Activated CD4-positive, alpha-beta T cell treated with anti-CD3 and anti-CD28 coated beads for 1 hour (primary cell): Measurements from ENCODE around the gene IFI27.

ENCODE experiments used
- DNase-seq: peaks from one replicate; pipeline ENCODE4 v3.0.0-alpha.2; 2020

Gene IFI27

DNA sequence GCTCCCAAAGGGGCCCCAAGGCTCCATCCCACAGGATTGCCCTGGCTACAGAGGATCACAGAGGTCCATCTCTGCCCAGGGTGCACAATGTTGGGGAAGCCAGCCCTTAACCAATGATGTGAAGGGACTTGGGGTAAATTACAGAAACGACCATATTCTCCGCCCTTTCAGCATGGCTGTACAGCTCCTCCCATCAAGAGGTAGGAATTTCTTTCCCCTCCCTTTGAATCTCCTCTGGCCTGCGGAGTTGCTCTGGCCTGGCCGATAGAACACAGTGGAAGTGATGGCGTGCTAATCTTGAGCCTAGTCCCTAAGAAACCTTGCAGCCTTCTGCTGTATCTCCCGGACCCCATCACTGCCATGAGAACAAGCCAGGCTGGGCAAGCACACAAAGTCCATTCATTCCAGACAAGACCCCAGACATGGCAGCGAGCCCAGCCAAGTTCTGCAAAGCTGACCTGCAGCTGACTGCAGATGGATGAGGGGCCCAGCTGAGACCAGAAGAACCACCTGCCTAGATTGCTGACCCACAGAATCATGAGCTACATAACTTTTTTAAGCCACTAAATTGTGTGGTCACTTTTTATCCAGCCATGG, 6.9 kb upstream of the IFI27 start:
- DNase-seq = no peak

- no peak for DNase-seq
These were observed 5.8 kb upstream of the IFI27 start for GRCh38 chr14:94104731-94105130.

GRCh38 chr14:94109915-94110250, 653 bp upstream of the IFI27 start:
- no peak for DNase-seq

- no peak for DNase-seq
These were observed 950 bp downstream of the IFI27 start for GRCh38 chr14:94111276-94112095.

DNA sequence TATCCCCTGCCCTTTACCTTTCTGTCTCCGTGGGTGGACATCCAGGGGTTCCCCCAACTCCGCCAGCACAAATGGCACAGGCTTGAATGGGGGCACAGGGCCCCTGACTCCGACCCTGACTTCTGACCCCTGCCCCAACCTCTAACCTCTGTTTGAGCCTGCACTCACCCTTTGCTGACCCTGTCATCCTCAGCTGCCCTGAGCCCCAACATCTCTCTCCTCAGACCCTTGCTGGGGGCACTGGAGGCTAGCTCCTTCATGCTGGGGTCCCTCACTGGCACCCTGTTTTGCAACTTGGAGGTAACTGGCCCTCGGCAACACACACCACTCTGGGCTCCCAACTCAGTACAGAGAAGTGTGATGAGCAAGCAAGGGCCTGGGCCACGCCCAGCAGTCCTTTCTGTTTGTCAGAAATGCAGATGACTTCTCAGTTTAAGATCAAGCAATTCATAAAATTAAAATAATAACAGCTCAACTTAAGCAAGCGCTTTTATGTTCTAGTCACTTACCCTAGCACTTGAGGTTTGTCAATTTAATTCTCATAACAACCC, 2.1 kb downstream of the IFI27 start:
- DNase-seq = no peak

DNA sequence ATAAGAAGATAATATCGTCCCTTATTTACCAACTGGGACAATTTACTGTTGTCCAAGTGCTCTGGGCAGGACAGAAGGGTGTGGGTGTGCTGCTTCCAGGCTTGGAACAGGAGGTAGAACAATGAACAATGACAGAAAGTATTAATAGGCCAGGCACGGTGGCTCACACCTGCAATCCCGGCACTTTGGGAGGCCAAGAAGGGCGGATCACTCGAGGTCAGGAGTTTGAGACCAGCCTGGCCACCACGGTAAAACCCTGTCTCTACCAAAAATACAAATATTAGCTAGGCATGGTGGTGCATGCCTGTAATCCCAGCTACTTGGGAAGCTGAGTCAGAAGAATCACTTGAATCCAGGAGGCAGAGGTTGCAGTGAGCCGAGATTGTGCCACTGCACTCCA, 2.5 kb downstream of the IFI27 start:
- no peak for DNase-seq

GRCh38 chr14:94113490-94113889, 3.0 kb downstream of the IFI27 start:
- DNase-seq = no peak

- DNase-seq = no peak
These were observed 3.5 kb downstream of the IFI27 start for GRCh38 chr14:94113908-94114588.

GRCh38 chr14:94114589-94115057, 4.1 kb downstream of the IFI27 start:
- DNase-seq = no peak

- DNase-seq = no peak
These were observed 4.6 kb downstream of the IFI27 start for GRCh38 chr14:94115058-94115591.

DNA sequence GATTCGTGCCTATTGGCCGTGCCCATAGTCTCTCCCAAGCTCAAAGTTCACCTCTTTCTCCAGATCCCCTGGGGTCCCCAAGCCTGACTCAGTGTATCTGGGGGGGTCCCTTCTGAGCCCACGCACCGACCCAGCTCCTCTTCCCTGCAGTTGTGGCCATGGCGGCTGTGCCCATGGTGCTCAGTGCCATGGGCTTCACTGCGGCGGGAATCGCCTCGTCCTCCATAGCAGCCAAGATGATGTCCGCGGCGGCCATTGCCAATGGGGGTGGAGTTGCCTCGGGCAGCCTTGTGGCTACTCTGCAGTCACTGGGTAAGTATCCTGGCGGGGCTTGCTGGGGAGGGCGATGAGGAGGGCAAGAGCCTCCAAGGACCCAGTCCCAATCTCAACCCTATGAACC, 5.1 kb downstream of the IFI27 start:
- no peak for DNase-seq

DNA sequence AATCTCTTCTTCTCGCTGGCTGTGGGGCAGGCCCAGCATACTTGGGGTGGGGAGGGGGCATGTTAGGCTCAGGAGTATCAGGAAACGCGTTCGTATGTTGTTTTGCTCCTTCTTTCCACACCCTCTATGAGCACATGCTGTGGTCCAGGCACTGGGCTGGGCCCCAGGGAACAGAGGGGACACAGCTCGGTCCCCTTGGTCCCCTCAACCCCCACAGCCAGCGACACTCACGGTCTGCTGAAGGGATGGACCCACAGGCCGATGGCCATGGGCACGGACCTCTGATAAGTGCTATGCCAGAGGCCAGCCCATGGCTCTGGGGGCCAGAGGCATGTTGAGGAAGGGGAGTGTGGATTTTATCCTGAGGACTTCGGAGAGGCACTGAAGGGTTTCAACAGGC, 6.2 kb downstream of the IFI27 start:
- DNase-seq = no peak

DNA sequence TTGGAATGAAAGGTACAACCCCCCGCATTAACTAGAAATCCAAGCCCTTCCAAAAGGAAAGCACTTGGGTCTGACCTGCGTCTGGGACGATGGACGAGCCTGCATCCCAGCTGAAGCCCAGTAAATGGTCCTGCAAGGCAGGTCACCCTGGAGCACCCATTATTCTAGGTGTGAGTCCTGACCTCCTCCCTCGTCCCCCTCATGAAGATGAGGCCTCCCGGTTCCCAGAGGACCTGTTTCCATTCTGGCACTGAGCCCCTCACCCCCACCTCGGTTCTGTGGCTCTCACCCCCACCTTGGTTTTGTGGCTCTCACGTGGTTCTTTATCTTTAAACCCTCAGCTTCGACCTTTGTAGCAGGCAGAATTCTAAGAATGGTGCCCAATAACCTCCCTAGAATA, 7.3 kb downstream of the IFI27 start:
- no peak for DNase-seq

DNA sequence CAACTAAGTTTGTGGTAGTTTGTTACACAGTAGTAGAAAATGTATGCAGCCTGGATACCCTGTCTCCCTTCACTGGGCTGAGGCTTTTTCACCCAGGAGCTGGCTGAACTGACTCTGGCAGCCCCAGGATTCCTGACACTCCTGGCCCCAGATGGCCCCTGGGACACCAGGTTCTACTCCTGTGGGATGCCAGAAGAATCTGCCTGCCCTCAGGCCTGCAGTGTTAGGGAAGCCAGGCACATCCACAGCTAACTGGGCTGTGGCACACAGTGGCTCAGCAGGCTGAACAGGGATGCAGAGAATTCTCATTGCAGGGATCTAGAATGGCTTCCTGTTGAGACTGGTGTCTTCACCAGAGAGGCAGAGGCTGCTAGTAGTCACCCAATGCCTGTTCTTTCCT, 8.5 kb downstream of the IFI27 start:
- no peak for DNase-seq

DNA sequence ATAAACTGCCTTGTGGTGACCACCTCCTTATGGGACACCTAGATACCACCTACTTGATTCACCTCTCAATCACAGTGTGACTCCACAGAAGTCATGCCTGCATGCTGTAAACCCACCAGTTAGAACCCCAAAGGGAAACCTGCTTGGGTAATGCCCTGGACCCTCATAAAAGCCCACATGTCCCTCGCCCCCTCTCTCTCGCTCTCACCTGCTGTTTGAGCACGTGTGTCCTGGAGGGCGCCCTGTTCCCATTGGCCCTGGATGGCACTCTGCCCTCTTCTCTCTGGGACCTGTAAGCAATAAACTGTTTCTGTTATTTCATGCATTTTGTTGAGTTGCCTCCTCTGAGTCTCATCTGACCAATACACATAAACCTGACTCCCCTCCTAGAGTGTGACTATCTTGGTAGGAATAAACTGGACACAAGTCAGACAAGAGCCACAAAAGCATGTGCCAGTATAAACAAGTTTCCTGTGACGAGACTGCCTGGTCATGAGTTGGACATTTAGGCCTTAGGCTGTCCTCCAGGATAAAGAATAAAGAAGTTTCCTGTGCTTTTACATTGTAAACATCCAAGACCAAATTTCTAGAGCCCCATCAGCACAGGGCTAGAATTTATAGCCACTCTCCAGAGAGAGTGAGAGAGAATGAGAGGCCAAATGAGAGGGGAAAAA, 10.3 kb downstream of the IFI27 start:
- DNase-seq = no peak

- no peak for DNase-seq
These were observed 10.9 kb downstream of the IFI27 start for GRCh38 chr14:94121485-94121884.

DNA sequence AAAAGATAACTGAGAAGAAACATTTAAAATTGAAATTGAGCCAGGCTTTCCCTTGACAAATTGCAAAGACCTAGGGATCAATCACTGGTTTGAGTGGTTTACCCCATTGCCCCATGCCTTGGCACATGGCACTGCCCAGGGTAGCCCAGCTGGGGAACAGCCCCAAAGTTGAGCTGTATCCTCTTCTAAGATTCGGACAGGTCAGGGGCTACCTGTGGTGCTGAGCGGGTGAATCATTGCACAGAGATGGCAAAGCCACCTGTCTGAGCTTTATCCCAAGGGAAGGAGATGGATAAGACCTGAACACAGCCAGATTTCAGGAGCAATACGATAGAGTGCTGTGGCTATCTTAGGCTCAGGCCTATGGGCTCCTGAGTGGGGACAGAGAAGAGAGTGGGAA, 11.9 kb downstream of the IFI27 start:
- DNase-seq = no peak

DNA sequence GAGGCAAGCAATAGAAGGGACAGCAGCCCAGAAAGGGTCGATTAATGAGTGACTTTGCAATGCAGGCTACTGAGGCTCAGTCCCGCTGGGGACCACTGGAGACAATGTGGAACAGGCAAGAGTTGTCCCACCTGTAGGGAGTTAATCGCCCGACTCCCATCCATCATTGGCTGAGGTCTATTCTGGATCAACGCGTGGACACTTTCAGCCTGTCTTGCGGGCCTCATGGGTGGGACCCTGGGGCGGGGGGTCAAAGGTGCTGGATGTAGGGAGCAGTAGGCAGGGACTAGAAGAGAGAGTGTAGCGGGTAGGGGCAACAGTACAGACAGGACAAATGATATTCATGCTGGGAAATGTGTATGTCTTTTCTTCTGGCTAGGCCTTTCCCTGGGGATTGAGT, 12.8 kb downstream of the IFI27 start:
- DNase-seq = no peak

DNA sequence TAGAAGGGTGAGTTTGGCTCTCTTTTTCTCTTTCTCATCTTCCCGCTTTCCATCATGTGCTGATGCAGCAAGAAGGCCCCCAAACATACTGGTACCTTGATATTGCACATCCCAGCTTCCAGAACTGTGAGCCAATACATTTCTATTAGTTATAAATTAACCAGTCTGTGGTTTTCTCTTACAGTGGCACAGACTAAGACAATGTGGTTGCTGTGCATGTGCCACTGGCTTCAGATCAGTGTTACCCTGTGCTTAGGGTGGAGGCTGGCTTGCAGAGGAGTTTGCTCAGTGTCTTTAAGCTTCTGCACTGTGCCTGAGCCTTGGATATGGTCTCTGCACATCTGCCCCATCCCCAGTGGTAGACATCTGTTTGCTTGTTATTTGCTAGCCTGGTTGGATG, 13.3 kb downstream of the IFI27 start:
- DNase-seq = no peak

GRCh38 chr14:94124582-94125377, 14.2 kb downstream of the IFI27 start:
- no peak for DNase-seq

DNA sequence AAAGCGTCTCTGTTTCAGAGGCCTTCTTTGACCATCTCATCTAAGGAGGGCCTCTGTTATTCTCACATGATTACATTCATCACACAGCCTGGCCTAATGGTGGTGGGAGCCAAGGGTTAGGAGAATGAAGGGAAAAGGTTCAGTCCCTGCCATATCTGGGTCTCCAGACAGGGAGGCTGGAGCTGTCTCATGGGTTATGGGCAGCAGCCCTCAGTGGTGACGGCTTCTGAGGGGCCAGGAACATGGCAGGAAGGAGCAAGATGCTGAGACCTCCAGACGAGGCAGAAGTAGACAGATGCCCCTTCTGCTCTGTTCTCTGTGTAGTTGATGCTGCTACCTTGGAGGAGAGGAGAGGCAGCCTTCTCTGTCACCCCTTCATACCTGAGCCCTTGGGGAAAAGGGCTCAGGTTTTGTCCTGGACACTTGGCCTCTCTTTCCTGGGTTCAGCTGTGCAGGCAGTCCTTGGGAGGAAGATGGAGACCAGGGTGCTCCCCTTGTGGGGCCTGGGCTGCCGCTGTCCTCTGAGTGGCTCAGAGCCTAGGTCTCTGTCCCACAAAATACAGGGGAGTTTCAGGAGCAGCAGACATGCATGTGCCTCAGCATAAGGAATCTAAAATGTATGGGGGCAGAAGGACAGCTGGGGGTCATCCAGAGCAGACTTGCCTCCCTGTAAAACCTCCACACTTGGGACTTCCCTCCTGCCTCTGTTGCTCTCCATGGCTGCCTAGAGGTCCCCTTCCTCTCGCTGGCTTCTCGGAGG, 15.3 kb downstream of the IFI27 start:
- DNase-seq = no peak

DNA sequence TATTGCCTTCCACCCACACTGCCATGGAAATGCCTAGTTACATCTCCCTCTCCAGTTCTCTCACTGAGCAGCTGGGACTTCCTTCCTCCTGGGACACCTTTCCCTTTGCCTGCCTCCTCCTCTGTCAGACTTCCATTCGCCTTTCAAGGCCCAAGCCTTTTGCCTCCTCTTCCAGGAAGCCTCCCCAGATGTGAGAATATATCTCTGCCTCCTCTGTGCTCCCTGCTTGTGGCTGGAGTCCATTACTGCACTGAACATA, 15.8 kb downstream of the IFI27 start:
- no peak for DNase-seq
